LNCaP clone FGC (cell line): ENCODE results near the gene CTSC.

ENCODE experiments used
- DNase-seq: peaks from one replicate; pipeline ENCODE4 v3.0.0-alpha.2; 2011; ENCODE audit warnings: low read depth
- H3K4me3 ChIP-seq: 2 replicates; pipeline ENCODE4 v1.5.1; 2011; ENCODE audit warnings: mild to moderate bottlenecking, low read depth, low read length, control low read depth
- CTCF ChIP-seq: IDR thresholded peaks from 2 replicates; pipeline ENCODE4 v1.5.1; 2012; ENCODE audit warnings: mild to moderate bottlenecking; ENCODE audit not compliant: control insufficient read depth, insufficient read depth; ENCODE audit errors: extremely low read depth

Gene CTSC

GRCh38 chr11:88353835-88354496, 16.4 kb upstream of the CTSC start:
- no peak for TF ChIP-seq CTCF
- H3K4me3 ChIP-seq: no peak overlapping the region

GRCh38 chr11:88353386-88353785, 15.8 kb upstream of the CTSC start:
- H3K4me3 ChIP-seq: no peak overlapping the region
- TF ChIP-seq CTCF: no peak

More at GRCh38 chr11:88353835-88354496, 16.4 kb upstream of the CTSC start:
- no peak for DNase-seq

GRCh38 chr11:88352139-88352538, 14.6 kb upstream of the CTSC start:
- no peak for TF ChIP-seq CTCF
- DNase-seq: peak; percentile 27
- H3K4me3 ChIP-seq: no peak overlapping the region

More at GRCh38 chr11:88353386-88353785, 15.8 kb upstream of the CTSC start:
- DNase-seq: no peak

- DNase-seq: no peak
- no peak for TF ChIP-seq CTCF
- H3K4me3 ChIP-seq: no peak overlapping the region
Observed at GRCh38 chr11:88348870-88349269, 11.3 kb upstream of the CTSC start.

GRCh38 chr11:88345949-88346348, 8.4 kb upstream of the CTSC start:
- DNase-seq: no peak
- no peak overlapping the region for H3K4me3 ChIP-seq
- no peak for TF ChIP-seq CTCF

GRCh38 chr11:88345408-88345807, 7.9 kb upstream of the CTSC start:
- no peak for TF ChIP-seq CTCF
- no peak for DNase-seq

GRCh38 chr11:88344869-88345268, 7.3 kb upstream of the CTSC start:
- H3K4me3 ChIP-seq: no peak overlapping the region
- no peak for TF ChIP-seq CTCF
- no peak for DNase-seq

More at GRCh38 chr11:88345408-88345807, 7.9 kb upstream of the CTSC start:
- H3K4me3 ChIP-seq: no peak overlapping the region
